Esophagus muscularis mucosa (tissue), 4 donors: ENCODE data around the gene TTYH1.

Experiments
- CTCF ChIP-seq, 3 experiments: fragments of 200-600 bp in 2 of 3; fragments of 450-650 bp in 1 of 3; sonication (generic) in 2 of 3; IDR thresholded peaks; one replicate each; pipeline ENCODE4 v1.5.1; 2017 to 2019; ENCODE audit warnings: antibody characterized with exemption in 3 of 3, mild to moderate bottlenecking in 2 of 3, moderate library complexity in 1 of 3
- EP300 ChIP-seq: sonication (generic); formaldehyde crosslinking; IDR thresholded peaks from one replicate; pipeline ENCODE4 v1.6.1; 2017; ENCODE audit warnings: antibody characterized with exemption
- POLR2A ChIP-seq: fragments of 450-650 bp; IDR thresholded peaks from one replicate; pipeline ENCODE4 v1.6.1; 2017; ENCODE audit warnings: antibody characterized with exemption, moderate library complexity, mild to moderate bottlenecking, low read depth
- POLR2AphosphoS5 ChIP-seq, 2 donors: sonication (generic); formaldehyde crosslinking; IDR thresholded peaks; one replicate each; pipeline ENCODE4 v1.6.1; 2017; ENCODE audit warnings: antibody characterized with exemption in 2 of 2

- TF ChIP-seq CTCF (IDR thresholded peaks at IDR 0.05): no peak
- TF ChIP-seq POLR2A: no peak
- no peak for TF ChIP-seq EP300
- TF ChIP-seq POLR2AphosphoS5 (IDR thresholded peaks at IDR 0.05): no peak
These were observed 69.2 kb downstream of the TTYH1 start for GRCh38 chr19:54484451-54484850.
